ENCODE measurements around the gene GDF7.

- TF ChIP-seq CTCF (IDR thresholded peaks at IDR 0.05; ENCODE audit: low read depth, low read length) (no peak), EZH2phosphoT487 (IDR thresholded peaks at IDR 0.05; ENCODE audit: low read depth) (no peak)
Measured at GRCh38 chr2:20621366-20622295, 45.3 kb upstream of the GDF7 start.
